DOHH2 (cell line): Measurements from ENCODE around the gene RNF217.

Experiments
- H3F3A ChIP-seq: fragments of 200-600 bp; sonication (generic), shearing (Covaris generic); 2 replicates; pipeline ENCODE4 v1.6.0; 2016; ENCODE audit warnings: antibody characterized with exemption, mild to moderate bottlenecking; ENCODE audit not compliant: control insufficient read depth, insufficient read depth
- H3K27ac ChIP-seq: fragments of 200-600 bp; sonication (generic); 2 replicates; pipeline ENCODE4 v1.5.1; 2014; ENCODE audit warnings: low read depth, mild to moderate bottlenecking, low read length, moderate library complexity
- H3K27me3 ChIP-seq: fragments of 200-600 bp; sonication (generic); 2 replicates; pipeline ENCODE4 v1.6.1; 2014; ENCODE audit warnings: mild to moderate bottlenecking, low read length, mixed read lengths; ENCODE audit not compliant: control insufficient read depth
- H3K36me3 ChIP-seq: fragments of 200-600 bp; sonication (generic); 2 replicates; pipeline ENCODE4 v1.6.1; 2014; ENCODE audit warnings: mild to moderate bottlenecking, low read length, moderate library complexity, mixed read lengths; ENCODE audit not compliant: control insufficient read depth
- H3K4me1 ChIP-seq: fragments of 200-600 bp; sonication (generic); 2 replicates; pipeline ENCODE4 v1.6.1; 2014; ENCODE audit warnings: mild to moderate bottlenecking, low read length, mixed read lengths; ENCODE audit not compliant: control insufficient read depth
- H3K4me2 ChIP-seq: fragments of 200-600 bp; sonication (generic); 2 replicates; pipeline ENCODE4 v1.6.0; 2014; ENCODE audit warnings: mild to moderate bottlenecking, low read length, moderate library complexity
- H3K4me3 ChIP-seq: fragments of 200-600 bp; sonication (generic); 2 replicates; pipeline ENCODE4 v1.5.1; 2014; ENCODE audit warnings: mild to moderate bottlenecking, low read length, mixed read lengths
- H3K79me2 ChIP-seq: fragments of 200-600 bp; sonication (generic); 2 replicates; pipeline ENCODE4 v1.6.1; 2014; ENCODE audit warnings: mild to moderate bottlenecking, low read length, mixed read lengths; ENCODE audit not compliant: control insufficient read depth
- H3K9me2 ChIP-seq: fragments of 200-600 bp; sonication (generic); replicated peaks from 2 replicates; pipeline ENCODE4 v1.6.1; 2014; ENCODE audit warnings: mild to moderate bottlenecking, low read length, mixed read lengths; ENCODE audit not compliant: control insufficient read depth
- H3K9me3 ChIP-seq: fragments of 200-600 bp; sonication (generic); 2 replicates; pipeline ENCODE4 v1.6.1; 2014; ENCODE audit warnings: antibody characterized with exemption, low read length, mixed read lengths; ENCODE audit not compliant: control insufficient read depth, insufficient read depth
- H4K20me1 ChIP-seq: fragments of 200-600 bp; sonication (generic); 2 replicates; pipeline ENCODE4 v1.6.0; 2014; ENCODE audit warnings: low read depth, mild to moderate bottlenecking, antibody characterized with exemption, low read length, moderate library complexity; ENCODE audit not compliant: control insufficient read depth, insufficient read depth
- CTCF ChIP-seq: fragments of 200-600 bp; sonication (generic); IDR thresholded peaks from one replicate; pipeline ENCODE4 v1.5.1; 2014; ENCODE audit warnings: antibody characterized with exemption, mild to moderate bottlenecking, low read depth, low read length; ENCODE audit not compliant: poor library complexity, severe bottlenecking
- EZH2phosphoT487 ChIP-seq: fragments of 200-600 bp; sonication (generic); IDR thresholded peaks from 2 replicates; pipeline ENCODE4 v1.6.1; 2017; ENCODE audit warnings: borderline replicate concordance, mild to moderate bottlenecking, antibody characterized with exemption, low read length, moderate library complexity, mixed read lengths

The RNF217 gene

GRCh38 chr6:125086716-125087115, 124.5 kb downstream of the RNF217 start:
- no peaks in the 10 kb centered on the region for H3F3A ChIP-seq
- no peaks in the 10 kb centered on the region for H3K9me3 ChIP-seq
- H3K4me1 ChIP-seq = no peaks in the 10 kb centered on the region
- H3K79me2 ChIP-seq = no peaks in the 10 kb centered on the region
- H3K4me2 ChIP-seq = no peak overlapping the region
- H3K27ac ChIP-seq = no peak overlapping the region
- no peaks in the 10 kb centered on the region for H3K36me3 ChIP-seq
- no peaks in the 10 kb centered on the region for H4K20me1 ChIP-seq
- no peaks in the 10 kb centered on the region for H3K9me2 ChIP-seq
- no peaks in the 10 kb centered on the region for H3K27me3 ChIP-seq
- H3K4me3 ChIP-seq = no peak overlapping the region
- TF ChIP-seq CTCF (no peak), EZH2phosphoT487 (no peak)

- Histone ChIP-seq H3K27me3 (no peaks in the 10 kb centered on the region), H4K20me1 (no peaks in the 10 kb centered on the region), H3K9me2 (no peaks in the 10 kb centered on the region), H3K27ac (no peak overlapping the region), H3K4me3 (no peak overlapping the region), H3K4me1 (no peaks in the 10 kb centered on the region), H3K4me2 (no peak overlapping the region), H3K79me2 (no peaks in the 10 kb centered on the region), H3K9me3 (no peaks in the 10 kb centered on the region), H3K36me3 (no peaks in the 10 kb centered on the region), H3F3A (no peaks in the 10 kb centered on the region)
- no peak for TF ChIP-seq EZH2phosphoT487
- TF ChIP-seq CTCF = no peak
These were observed 126.7 kb downstream of the RNF217 start for GRCh38 chr6:125088963-125089362.

- Histone ChIP-seq H4K20me1 (no peaks in the 10 kb centered on the region), H3K27ac (no peak overlapping the region), H3K9me2 (no peaks in the 10 kb centered on the region), H3K4me3 (no peak overlapping the region), H3K9me3 (no peaks in the 10 kb centered on the region), H3K27me3 (no peaks in the 10 kb centered on the region), H3K36me3 (no peaks in the 10 kb centered on the region), H3K79me2 (no peaks in the 10 kb centered on the region), H3K4me1 (no peaks in the 10 kb centered on the region), H3K4me2 (no peak overlapping the region), H3F3A (no peaks in the 10 kb centered on the region)
- TF ChIP-seq EZH2phosphoT487 = no peak
- TF ChIP-seq CTCF = no peak
These were observed 132.3 kb downstream of the RNF217 start for GRCh38 chr6:125094563-125094962.
